Endothelial cell (in vitro differentiated cells): ENCODE measurements around the gene ARMC7. TPM values are rescaled to one million over a fixed set of nuclear protein-coding genes. Genes with fewer than 3 reads are reported as not detected.
"Not testable (repeated sequence)": the region's sequence is repeated elsewhere in the genome, so short reads cannot be mapped to it uniquely, and the experiment has no call there.

ENCODE experiments used
- DNase-seq: peaks from one replicate; pipeline ENCODE4 v3.0.0; 2021; ENCODE audit warnings: low spot score
- H3K27ac Mint-ChIP-seq: one replicate; pipeline ENCODE4 v1.8.0; 2021; ENCODE audit warnings: mixed read lengths, inconsistent platforms; ENCODE audit not compliant: unreplicated experiment
- H3K27me3 Mint-ChIP-seq: one replicate; pipeline ENCODE4 v1.8.0; 2021; ENCODE audit warnings: mild to moderate bottlenecking, moderate library complexity, mixed read lengths, inconsistent platforms; ENCODE audit not compliant: unreplicated experiment
- H3K36me3 Mint-ChIP-seq: one replicate; pipeline ENCODE4 v1.8.0; 2021; ENCODE audit warnings: mild to moderate bottlenecking, low read depth, mixed read lengths, inconsistent platforms; ENCODE audit not compliant: unreplicated experiment
- H3K4me1 Mint-ChIP-seq: one replicate; pipeline ENCODE4 v1.8.0; 2021; ENCODE audit warnings: mild to moderate bottlenecking, mixed read lengths, inconsistent platforms; ENCODE audit not compliant: unreplicated experiment
- H3K4me3 Mint-ChIP-seq: one replicate; pipeline ENCODE4 v1.8.0; 2021; ENCODE audit warnings: mild to moderate bottlenecking, mixed read lengths, inconsistent platforms; ENCODE audit not compliant: unreplicated experiment
- H3K9me3 Mint-ChIP-seq: one replicate; pipeline ENCODE4 v1.8.0; 2021; ENCODE audit warnings: mixed read lengths, inconsistent platforms; ENCODE audit not compliant: unreplicated experiment
- total RNA-seq: library from RNA; stranded (reverse); fragmentation: NEBNext Ultra II Directional; extraction: Animal tissue kit (Norgen Biotek cat#: 25700); gene quantifications from one replicate; pipeline ENCODE4 v1.2.1, GENCODE V29; 2021; ENCODE audit not compliant: unreplicated experiment
- TF ChIP-seq, protein P1 (sequence below): fragments of 200-600 bp; sonication (generic); IDR thresholded peaks from one replicate; pipeline ENCODE4 v1.5.0; 2021; ENCODE audit warnings: antibody characterized with exemption; ENCODE audit not compliant: unreplicated experiment

Gene ARMC7
- total RNA-seq, 1 donor from 2014 or later: 43.4 TPM

DNA sequence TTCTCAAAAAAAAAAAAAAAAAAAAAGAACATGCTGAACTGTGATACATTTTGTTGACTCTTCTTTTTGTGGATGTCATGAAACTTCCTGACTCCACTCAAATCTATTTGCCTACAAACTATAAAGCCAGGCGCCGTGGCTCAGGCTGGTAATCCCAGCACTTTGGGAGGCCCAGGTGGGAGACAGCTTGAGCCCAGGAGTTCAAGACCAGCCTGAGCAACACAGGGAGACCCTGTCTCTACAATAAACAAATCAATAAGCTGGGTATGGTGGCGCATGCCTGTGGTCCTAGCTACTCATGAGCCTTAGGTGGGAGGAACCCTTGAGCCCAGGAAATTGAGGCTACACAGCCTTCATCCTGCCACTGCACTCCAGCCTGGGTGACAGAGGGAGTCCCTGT is 23.2 kb downstream of the ARMC7 start:
- no peak overlapping the region for H3K4me3 Mint-ChIP-seq
- TF ChIP-seq, protein P1, sequence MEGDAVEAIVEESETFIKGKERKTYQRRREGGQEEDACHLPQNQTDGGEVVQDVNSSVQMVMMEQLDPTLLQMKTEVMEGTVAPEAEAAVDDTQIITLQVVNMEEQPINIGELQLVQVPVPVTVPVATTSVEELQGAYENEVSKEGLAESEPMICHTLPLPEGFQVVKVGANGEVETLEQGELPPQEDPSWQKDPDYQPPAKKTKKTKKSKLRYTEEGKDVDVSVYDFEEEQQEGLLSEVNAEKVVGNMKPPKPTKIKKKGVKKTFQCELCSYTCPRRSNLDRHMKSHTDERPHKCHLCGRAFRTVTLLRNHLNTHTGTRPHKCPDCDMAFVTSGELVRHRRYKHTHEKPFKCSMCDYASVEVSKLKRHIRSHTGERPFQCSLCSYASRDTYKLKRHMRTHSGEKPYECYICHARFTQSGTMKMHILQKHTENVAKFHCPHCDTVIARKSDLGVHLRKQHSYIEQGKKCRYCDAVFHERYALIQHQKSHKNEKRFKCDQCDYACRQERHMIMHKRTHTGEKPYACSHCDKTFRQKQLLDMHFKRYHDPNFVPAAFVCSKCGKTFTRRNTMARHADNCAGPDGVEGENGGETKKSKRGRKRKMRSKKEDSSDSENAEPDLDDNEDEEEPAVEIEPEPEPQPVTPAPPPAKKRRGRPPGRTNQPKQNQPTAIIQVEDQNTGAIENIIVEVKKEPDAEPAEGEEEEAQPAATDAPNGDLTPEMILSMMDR: no peak

DNA sequence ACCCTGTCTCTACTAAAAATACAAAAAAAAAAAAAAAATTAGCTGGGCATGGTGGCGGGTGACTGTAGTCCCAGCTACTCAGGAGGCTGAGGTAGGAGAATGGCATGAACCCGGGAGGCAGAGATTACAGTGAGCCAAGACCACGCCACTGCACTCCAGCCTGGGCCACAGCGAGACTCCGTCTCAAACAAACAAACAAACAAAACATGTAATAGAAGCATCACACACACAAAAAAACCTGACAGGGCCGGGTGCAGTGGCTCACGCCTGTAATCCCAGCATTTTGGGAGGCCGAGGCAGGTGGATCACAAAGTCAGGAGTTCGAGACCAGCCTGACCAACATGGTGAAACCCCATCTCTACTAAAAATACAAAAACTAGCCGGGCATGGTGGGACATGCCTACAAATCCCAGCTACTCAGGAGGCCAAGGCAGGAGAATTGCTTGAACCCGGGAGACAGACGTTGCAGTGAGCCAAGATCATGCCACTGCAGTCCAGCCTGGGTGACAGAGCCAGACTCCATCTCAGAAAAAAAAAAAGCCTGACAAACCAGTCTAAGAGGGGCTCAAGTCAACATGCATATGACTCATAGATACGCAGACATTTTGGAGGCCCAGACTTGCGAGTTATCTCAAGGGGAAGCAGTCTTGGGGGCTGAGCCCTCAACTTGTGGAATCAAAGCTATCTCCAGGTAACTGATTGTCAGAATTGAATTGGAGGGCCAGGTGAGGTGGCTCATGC is 24.0 kb downstream of the ARMC7 start:
- H3K4me1 Mint-ChIP-seq, DNase-seq, H3K27me3 Mint-ChIP-seq, H3K4me3 Mint-ChIP-seq, H3K9me3 Mint-ChIP-seq, H3K27ac Mint-ChIP-seq: not testable (repeated sequence)
- peaks cover 16% of the 10 kb centered on the region for H3K36me3 Mint-ChIP-seq

More for the DNA sequence above, 23.2 kb downstream of the ARMC7 start:
- Mint-ChIP-seq H3K9me3 (no peaks in the 10 kb centered on the region), H3K4me1 (peaks cover 8% of the 10 kb centered on the region), H3K36me3 (peaks cover 20% of the 10 kb centered on the region), H3K27ac (no peak overlapping the region), H3K27me3 (peaks cover 10% of the 10 kb centered on the region)
- no peak for DNase-seq

DNA sequence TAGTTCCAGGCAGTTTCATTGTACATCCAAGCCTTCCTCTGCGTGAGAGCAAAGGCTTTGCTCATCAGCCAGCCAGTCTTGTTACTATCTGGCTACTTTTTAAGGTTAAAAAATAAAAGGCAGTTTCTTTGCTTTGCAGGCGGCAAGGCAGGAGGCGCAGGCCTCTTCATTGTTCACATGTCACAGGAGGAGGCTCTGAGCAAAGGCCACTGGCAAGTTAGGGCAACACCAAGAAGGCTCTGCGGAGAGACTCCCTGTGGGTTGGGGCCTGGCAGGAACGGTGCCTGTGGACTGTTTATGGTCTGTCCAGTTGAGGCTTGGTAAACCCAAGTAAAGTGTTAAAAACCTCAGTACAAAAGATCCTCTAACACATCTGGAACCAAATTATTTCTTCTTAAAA is 25.7 kb downstream of the ARMC7 start:
- Mint-ChIP-seq H3K27me3 (peaks cover 6% of the 10 kb centered on the region), H3K4me1 (peaks cover 4% of the 10 kb centered on the region), H3K4me3 (peak overlapping the region; percentile 57), H3K9me3 (no peaks in the 10 kb centered on the region), H3K27ac (no peak overlapping the region), H3K36me3 (peaks cover 19% of the 10 kb centered on the region)
- TF ChIP-seq, protein P1: no peak
- no peak for DNase-seq

DNA sequence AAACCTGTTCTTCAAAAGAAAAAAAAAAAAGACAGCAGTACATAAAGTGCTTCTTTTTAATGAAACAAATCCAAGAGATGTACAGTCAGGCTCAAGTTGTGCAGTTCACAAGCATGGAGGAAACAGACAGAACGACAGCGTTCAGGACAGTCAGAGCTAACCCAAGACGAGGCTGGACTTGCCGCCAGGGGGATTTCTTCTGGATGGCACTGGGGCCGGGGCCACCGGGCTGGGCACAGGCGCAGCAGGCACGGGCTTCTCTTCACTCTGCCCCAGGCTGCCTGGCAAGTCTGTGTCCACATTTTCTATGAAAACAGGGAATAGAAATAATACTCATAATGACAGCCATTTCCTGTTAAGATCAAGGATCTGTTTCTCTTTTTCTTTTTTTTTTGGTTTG is 26.2 kb downstream of the ARMC7 start:
- DNase-seq: no peak
- no peak overlapping the region for H3K27ac Mint-ChIP-seq
- H3K9me3 Mint-ChIP-seq: no peaks in the 10 kb centered on the region
- TF ChIP-seq, protein P1: no peak
- H3K27me3 Mint-ChIP-seq: peaks cover 6% of the 10 kb centered on the region
- peaks cover 18% of the 10 kb centered on the region for H3K36me3 Mint-ChIP-seq
- H3K4me1 Mint-ChIP-seq: no peaks in the 10 kb centered on the region
- peak overlapping the region; percentile 57 for H3K4me3 Mint-ChIP-seq

DNA sequence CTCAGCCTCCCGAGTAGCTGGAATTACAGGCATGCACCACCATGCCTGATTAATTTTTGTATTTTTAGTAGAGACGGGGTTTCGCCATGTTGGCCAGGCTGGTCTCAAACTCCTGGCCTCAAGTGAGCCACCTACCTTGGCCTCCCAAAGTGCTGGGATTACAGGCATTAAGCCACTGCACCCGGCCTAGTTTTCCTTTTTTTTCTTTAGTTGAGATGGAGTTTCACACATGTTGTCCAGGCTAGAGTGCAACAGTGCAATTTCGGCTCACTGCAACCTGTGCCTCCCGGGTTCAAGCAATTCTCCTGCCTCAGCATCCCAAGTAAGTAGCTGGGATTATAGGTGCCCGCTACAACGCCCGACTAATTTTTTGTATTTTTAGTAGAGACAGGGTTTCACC is 28.0 kb downstream of the ARMC7 start:
- H3K9me3 Mint-ChIP-seq, H3K4me1 Mint-ChIP-seq, DNase-seq, H3K27me3 Mint-ChIP-seq, H3K4me3 Mint-ChIP-seq, H3K27ac Mint-ChIP-seq: not testable (repeated sequence)
- H3K36me3 Mint-ChIP-seq: peaks cover 14% of the 10 kb centered on the region

DNA sequence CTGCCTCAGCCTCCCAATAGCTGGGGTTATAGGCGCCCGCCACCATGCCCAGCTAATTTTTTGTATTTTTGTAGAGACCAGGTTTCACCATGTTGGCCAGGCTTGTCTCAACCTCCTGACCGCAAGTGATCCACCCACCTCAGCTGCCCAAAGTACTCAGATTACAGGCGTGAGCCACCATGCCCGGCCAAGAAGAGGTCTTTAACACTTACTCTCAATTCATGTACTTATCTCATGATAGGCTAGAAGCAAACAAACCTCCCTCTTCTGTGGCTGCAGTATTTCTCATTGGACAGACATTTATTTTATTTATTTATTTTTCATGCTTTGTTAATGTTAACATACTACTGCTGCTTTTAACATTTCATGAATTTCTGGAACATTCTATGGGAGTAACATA is 28.8 kb downstream of the ARMC7 start:
- H3K4me1 Mint-ChIP-seq: no peaks in the 10 kb centered on the region
- no peaks in the 10 kb centered on the region for H3K9me3 Mint-ChIP-seq
- no peak overlapping the region for H3K27ac Mint-ChIP-seq
- H3K4me3 Mint-ChIP-seq: no peak overlapping the region
- TF ChIP-seq, protein P1: no peak
- peaks cover 1% of the 10 kb centered on the region for H3K27me3 Mint-ChIP-seq
- DNase-seq: no peak
- H3K36me3 Mint-ChIP-seq: peaks cover 14% of the 10 kb centered on the region
